UCSD-AML1 (cell line): Measurements from ENCODE around the gene SPCS3.
A peak's percentile ranks its signal among the peaks of the same experiment; 100 is the strongest.
"Not testable (repeated sequence)": the region's sequence is repeated elsewhere in the genome, so short reads cannot be mapped to it uniquely, and the experiment has no call there.

Source experiments
- DNase-seq: peaks from one replicate; lab custom pipeline; 2025; ENCODE audit not compliant: unreplicated experiment; lab: John Stamatoyannopoulos, UW

The SPCS3 gene

DNA sequence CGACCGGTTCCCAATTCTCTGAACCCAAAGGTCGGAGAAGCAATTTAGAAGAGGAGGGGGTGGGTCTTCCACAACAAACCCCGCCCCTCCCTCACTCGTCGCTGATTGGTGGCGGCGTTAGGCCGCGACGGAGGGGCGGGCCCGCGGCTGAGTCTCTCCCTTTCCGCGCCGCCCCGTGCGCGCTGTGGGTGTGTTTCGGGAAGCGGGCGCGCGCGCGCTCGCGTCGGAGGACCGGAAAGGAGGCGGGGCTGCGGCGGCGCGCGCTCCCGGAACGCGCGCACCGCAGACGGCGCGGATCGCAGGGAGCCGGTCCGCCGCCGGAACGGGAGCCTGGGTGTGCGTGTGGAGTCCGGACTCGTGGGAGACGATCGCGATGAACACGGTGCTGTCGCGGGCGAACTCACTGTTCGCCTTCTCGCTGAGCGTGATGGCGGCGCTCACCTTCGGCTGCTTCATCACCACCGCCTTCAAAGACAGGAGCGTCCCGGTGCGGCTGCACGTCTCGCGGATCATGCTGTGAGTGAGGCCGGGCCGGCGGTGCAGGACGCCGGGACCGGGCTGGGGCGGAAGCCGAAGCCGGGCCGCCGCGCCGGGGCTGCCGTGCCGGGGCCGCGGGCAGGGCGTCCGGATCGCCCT, at the start of gene SPCS3:
SPCS3 (plus strand) TSS at position 263 of the 636 bp plus-strand sequence; CDS start at position 374, 111 bp downstream.
- DNase-seq: peak; percentile 97

DNA sequence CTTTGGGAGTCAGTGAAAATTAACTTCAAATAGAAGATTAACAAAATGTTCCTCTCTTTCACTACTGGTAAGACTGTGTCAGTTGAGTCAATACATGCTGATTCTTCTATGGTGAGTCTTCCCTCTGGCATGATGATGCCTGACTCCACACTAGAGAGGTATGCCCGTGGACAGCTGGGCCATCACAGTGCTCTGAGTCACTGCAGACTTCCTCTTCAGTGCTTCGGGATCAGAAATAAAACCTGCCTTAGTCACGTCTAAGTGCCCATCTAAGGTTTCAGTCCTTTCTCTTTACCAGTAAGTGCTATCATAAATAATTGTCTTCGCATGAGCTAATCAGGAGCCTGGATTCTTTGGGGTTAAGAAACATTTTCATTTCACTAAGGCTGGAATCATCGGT, 49.1 kb upstream of the SPCS3 start:
- DNase-seq: no peak

DNA sequence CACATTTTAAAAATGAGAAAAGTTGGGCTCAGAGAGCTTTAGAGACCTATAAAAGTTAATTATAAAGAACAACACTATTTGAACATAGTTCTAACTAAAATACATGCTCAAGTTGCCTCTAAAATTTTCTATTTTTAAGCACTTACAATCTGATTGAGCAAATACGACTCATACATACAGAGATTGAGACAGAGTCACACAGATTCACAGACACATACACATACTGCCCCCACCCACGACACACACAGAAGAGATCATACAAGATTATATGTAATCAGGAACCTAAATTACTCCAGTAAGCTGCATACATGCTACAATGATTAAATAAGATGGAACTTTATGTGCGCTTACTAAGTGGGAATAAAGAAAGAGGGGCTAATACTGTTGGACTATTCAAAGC, 48.0 kb upstream of the SPCS3 start:
- DNase-seq: no peak

DNA sequence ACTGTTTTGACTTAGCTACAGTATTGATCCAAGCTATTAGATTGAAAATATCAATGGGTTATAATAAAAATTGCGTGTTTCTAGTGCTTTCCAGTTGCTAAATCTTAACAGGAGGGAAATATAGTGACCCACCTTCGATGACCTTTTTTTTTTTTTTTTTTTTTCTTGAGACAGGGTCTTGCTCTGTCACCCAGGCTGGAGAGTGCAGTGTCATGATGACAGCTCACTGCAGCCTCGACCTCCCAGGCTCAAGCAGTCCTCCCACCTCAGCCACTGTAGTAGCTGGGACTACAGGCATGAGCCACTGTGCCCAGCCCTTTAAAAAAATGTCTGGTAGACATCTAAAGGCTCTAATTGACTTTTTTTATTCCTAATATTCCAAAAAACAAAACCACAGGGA, 47.0 kb upstream of the SPCS3 start:
- no peak for DNase-seq

DNA sequence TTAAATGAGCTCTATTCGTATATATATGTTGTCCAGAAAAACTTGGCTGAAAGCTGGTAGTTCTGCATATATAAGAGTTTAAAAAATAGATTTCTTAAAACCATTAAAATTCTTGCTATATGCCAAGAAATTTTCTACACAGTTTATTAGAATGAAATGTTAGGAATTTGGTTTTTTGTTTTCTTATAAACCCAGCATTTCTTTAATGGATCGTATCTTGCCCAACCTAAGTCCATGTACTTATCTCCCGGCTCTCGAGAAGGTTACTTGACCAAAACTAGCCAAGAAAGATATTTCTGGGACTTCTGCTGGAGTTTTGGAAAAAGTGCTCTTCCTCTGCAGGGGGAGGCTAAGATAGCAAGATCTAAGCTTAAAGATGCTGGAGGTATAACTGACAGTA, 46.0 kb upstream of the SPCS3 start:
- no peak for DNase-seq

DNA sequence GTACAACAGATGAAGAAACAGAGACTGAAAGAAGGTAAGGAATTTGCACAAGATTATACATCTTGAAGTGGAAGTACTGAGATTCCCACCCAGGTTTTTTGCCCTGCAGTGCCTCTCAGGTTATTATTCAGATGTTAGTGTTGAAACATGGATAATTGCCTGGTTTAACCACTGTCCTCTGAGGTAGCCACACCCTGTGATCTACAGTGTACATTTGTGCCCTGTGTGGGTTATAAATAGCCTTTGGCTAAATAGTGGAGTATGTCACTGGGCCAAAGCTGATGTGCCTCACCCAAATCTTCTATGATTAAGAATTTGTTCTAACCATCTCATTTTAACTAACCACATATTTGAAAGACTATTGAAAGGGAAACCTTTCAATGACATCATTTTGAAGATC, 45.3 kb upstream of the SPCS3 start:
- no peak for DNase-seq

DNA sequence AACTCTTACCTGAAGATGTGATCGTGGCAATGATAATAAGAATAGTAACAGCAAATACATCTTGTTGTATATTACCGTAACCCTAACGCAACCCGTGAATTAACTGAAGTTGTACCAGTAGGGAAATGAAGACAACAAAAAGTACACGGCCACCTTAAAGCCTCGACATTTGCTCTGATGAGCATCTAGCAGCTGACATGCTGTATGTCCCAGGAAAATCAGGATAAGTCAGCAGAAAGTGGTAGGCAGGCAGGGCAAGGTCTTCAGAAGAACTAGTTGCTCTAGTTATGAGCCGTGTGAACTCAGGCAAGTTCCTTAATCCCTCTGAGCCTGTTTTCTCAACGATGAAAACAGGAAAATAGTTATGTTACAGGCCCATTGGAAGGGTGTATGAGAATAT, 43.1 kb upstream of the SPCS3 start:
- DNase-seq: no peak

DNA sequence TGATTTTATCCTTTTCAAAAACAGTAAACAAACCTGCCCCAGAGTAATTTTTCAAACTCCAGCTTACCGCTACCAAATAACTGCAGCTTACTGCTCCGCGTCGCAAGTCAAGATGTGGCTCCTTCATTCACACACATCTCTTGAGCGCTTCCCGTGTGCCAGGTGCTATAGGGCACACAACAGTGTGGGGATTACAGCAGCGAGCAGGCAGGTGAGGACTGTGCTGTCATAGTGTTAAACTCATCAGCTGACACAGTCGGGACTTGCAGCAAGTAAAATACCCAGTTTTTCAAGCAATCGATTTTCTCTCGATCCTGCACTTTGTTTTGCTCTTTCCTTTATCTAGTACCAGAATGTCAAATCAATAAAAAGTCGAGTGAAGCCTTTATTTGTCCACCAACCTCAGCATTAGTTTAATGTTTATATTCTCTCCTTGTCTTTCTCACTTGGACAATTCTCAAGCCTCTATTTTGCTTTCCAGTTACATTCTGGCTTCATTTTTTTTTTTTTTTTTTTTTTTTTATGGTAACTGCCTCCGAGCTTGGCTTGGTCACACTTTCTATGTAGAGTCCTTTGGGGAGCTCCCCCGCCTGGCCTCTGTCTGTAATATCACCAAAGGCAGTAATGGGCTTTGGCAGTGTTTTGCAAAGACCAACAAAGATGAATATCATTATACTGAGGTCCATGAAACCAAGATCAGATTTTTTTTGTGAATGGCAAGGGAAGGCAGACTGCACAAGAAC, 42.4 kb upstream of the SPCS3 start:
- peak; percentile 16 for DNase-seq

DNA sequence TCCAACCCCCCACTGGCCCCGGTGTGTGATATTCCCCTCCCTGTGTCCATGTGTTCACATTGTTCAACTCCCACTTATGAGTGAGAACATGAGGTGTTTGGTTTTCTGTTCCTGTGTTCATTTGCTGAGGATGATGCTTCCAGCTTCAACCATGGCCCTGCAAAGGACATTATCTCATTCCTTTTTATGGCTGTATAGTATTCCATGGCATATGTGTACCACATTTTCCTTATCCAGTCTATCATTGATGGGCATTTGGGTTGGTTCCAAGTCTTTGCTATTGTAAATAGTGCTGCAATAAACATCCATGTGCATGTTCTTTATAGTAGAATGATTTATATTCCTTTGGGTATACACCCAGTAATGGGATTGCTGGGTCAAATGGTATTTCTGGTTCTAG, 40.2 kb upstream of the SPCS3 start:
- not testable (repeated sequence) for DNase-seq

DNA sequence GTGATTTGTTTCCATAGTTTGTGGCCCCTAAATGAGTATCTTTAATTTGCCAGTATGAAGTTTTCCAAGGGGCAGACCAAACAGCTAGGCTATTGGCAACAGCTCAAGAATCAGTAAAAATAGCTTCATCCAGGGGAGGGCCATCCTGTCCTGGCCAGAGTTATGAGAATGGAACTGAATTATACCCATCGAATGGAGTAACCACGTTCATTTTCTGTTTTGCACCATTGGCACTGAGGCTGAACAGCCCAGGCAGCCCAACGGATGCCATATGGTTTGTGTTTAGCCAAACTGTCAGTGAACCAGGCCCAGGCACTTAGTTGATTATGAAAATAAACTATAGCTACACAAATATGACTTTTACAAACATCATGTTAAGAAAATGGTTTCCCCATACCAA, 33.0 kb upstream of the SPCS3 start:
- DNase-seq: no peak

DNA sequence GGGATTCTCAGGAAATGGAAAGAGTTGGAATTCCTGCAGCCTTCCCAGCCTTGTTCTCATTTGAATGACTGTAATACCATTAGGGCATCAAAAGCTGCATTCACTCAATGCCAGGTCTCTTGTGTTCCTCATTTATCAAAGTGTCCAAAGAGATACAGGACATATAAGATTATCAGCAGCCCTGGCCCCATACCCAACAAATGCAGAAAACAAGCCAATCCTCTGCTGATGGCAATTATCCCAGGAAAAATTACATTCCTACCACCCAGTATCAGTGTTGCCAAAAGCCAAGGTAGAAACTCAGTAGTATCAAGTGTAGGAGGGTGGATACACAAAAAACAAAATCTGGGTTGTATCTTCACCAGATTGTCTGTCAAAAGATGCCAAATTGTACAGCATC, 32.2 kb upstream of the SPCS3 start:
- DNase-seq: no peak

DNA sequence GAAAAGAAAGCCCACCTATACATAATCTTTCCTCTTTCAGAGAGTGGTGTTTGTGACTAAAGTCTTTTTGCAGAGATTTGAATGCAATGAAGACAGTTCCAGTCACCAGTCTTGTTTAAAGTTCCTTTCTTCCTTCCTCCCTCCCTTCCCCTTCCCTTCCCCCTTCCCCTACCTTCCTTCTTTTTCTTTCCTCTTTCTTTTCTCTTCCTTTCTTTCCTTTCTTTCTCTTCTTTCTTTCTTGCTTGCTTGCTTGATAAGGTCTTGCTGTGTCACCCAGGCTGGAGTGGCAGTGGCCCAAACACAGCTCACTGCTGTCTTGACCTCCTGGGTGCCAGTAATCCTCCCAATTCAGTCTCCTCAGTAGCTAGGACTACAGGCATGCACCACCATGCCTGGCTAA, 31.7 kb upstream of the SPCS3 start:
- no peak for DNase-seq

DNA sequence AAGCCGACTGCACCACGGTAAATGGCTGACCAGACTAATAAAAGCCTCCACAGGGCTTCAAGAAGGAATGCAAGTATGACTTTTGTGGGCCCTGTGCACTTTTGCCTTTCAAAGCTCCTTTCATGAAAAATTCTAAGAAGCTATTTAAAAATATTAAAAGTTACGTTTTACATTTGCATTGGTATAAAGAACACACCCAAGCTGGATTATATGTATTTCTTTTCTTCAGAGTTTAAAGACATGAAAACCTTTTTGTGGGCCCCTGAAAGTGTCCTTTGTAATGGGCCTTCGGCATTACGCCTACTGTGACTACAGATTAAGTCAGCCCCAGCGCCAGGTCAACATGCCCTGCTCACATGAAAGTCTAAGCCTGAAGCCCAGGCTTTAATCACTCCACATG, 30.2 kb upstream of the SPCS3 start:
- no peak for DNase-seq

DNA sequence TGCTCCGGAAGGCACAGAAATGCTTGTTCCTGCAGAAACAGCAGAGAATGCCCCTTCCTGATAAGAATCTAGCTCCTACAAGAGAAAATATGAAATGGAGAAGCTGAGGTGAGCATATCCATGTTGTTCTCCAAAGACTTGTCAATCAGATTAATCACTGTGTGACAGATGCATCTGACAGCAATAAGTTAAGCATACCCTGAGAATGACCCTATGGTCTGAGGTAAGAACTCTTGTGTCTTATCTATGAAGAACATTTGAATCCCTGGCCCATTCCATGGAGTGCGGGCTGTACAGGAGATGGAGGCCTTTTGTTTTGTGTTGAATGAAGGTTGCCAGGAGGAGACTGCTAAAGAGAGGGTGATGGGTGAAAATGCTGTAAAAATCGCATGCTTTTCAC, 29.2 kb upstream of the SPCS3 start:
- DNase-seq: no peak

DNA sequence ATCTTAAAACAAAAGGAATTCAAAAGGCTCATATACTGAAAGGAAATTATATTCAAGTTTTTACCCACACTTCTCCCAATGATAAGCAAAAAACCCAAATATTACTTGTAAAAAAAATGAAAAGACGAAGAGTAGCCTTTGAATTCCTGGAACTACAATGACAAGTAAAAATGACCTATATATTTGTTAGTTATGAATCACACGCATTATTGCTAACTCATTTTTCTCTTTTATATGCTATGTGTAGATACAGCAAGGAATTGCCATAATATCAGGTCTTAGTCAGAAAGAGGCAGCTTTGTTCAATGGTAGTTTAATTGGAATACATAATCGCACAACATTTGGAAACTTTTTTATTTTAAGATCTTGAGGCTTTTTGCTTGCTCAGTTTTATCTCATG, 28.0 kb upstream of the SPCS3 start:
- DNase-seq: no peak

DNA sequence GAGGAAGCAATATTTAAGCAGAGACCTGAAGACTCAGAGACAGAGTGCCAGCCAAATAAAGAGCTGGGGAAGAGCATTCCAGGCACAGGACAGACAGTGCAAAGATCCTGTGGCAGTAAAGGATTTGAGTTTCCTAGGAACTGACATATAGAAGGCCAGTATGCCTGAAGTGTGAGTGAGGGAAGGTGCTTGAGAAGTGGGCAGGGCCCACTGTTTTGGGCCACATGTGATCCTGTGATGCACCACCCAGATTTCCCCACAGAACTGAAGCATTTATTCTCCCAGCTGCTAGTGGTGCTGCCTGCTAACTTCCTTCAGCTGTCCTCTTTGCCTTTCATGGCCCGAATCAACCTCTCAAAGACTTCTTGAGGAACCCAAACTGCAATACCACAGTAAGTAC, 26.8 kb upstream of the SPCS3 start:
- DNase-seq: no peak

DNA sequence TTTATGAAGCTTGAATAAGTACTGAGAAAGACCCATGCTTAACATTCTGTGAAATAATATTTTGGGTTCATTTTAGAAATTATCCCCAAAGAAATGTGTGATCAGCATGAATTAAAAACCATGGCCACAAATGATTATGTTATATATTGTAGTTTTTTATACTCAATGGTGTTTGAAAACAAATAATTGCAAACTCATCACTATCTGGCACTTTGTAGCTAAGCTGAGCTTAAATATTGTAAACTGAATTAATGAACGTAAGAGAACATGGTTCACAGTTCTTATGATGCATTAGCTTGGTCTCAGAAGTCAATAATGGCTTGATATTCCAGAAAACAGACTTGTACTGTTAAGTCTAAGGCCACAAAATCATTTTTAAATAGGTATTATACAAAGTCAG, 26.1 kb upstream of the SPCS3 start:
- DNase-seq: no peak

DNA sequence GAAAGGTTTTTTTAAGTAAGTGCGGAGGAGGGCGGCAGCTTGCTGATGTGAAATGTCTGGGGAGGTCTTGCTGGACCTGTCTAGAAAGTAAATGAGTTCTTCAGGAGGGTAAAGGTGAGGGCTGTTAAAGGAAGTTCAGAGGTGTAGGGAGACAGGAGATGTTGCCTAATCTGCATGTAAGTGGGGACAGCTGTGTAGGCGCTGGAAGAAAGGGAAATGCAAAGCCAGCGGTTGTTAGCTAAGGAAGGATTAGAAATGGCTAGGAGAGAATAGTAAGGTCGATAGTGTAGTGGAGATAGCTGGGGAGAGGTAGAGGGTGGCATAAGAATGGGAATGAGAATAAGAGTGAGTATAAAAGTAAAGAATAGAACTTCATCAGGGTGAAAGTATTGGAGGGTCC, 23.9 kb upstream of the SPCS3 start:
- DNase-seq: not testable (repeated sequence)

DNA sequence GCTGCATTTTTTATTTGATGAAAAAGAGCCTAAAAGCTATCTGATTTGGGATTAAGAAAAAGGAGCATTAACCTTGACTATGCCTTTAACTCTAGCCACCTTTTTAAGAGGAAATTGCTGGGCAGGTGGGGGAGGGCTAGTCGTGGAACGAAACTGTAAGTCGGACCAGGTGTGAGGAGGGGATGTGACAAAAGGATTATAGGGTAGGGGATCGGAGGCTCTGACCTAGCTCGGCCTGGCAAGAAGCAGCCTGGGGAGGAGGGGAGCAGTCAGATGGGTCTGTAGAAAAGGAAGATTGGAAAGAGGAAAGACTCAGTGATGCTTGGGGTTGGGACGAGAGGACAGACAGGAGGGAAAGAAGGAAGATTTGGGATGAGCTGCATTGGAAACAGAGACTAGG, 21.1 kb upstream of the SPCS3 start:
- no peak for DNase-seq

DNA sequence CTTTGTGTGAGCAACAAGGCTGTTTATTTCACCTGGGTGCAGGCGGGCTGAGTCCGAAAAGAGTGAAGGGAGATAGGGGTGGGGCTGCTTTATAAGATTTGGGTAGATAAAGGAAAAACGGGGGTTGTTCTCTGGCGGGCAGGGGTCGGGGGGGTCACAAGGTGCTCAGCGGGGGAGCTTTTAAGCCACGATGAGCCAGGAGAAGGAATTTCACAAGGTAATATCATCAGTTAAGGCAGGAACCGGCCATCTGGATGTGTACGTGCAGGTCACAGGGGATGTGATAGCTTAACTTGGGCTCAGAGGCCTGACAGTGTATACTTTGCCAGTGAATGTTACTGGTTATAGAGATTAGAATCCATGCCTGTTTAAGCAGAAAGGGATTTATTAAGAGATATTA, 19.7 kb upstream of the SPCS3 start:
- no peak for DNase-seq

DNA sequence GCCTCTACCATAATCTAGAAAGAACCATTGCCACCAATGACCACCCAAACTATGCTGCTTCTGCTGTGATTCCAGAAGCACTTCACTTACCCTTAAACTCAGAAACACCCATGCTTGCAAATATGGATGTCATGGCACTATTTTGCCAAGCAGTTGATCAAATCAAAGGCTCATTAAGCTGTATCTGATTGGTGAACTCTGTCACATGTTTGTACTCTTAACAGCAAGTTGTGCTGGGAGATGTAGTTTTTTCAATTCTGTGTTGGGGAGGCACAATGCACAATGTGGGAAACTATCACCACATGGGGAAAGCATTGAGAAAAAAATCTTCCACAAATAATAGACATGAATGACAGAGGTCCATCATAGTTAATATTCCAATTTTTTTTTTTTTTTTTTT, 19.2 kb upstream of the SPCS3 start:
- DNase-seq: no peak

DNA sequence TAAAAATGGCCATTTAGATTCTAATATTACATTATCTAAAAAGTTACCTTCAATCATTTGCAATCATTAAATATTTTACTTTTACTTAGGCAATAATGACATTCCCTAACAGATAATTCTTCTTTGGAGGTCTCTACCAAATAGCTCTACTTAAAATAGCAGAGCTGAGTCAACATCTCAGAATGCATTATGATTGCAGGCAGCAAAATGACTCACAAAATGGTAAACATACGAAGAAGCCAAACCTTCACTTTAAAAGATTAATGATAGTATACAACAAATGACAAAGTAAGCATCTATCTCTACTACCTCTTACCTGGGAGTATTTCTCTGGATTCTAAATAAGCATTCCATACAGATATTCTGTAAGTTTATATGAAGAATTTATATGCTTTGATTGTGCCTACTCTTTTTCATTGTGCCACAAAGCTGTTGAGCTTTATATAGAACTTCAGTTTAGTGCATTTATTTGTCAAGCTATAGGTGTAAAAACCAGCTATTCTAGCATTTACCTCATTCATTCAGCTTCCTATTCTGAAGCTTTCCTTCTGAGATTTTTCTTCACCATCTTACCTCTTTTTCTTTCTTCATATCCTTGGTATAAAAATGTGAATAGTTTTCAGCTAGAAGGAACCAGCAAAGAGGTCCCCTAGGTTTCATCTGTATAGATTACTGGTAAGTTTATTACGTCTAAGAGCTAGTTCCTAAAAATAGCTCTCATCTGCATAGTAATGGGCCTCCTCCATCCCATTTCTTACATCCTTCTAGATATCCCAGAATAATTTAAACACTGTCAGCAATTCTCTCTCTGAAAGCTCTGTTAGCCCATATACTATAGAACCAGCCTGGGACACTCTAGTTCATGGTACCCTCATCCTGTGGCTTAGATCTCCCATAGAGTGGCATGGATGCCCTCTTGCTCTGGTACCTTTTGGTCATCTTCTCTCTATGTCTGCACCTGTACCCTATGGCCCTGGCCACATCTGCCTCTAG, 17.2 kb upstream of the SPCS3 start:
- no peak for DNase-seq
